Mesodermal cell (in vitro differentiated cells): ENCODE measurements around the gene RAB35.

ENCODE experiments used
- H3K27ac ChIP-seq: 2 replicates; pipeline ENCODE4 v1.7.0; 2013; ENCODE audit warnings: mild to moderate bottlenecking, low read depth, low read length, moderate library complexity; ENCODE audit not compliant: severe bottlenecking
- H3K36me3 ChIP-seq: 2 replicates; pipeline ENCODE4 v1.7.1; 2013; ENCODE audit warnings: mild to moderate bottlenecking, low read length, moderate library complexity; ENCODE audit not compliant: control insufficient read depth, insufficient read depth
- H3K4me1 ChIP-seq: one replicate; pipeline ENCODE4 v1.7.1; 2013; ENCODE audit warnings: mild to moderate bottlenecking, low read length; ENCODE audit not compliant: insufficient read depth, control insufficient read depth, poor library complexity, severe bottlenecking
- H3K4me3 ChIP-seq: 2 replicates; pipeline ENCODE4 v1.7.0; 2013; ENCODE audit warnings: low read length, control low read depth, mild to moderate bottlenecking; ENCODE audit not compliant: insufficient read depth, poor library complexity, severe bottlenecking; ENCODE audit errors: extremely low read depth
- H3K9me3 ChIP-seq: 2 replicates; pipeline ENCODE4 v1.7.1; 2013; ENCODE audit warnings: mild to moderate bottlenecking, low read length, moderate library complexity; ENCODE audit not compliant: control insufficient read depth
- WGBS, 2 experiments: methylation state at CpG; one replicate each; pipeline ENCODE4 v1.1.5; 2013; ENCODE audit warnings: missing lambda C conversion rate in 2 of 2; ENCODE audit not compliant: insufficient coverage in 2 of 2; 5-methylcytosine and 5-hydroxymethylcytosine counted together

Gene RAB35

DNA sequence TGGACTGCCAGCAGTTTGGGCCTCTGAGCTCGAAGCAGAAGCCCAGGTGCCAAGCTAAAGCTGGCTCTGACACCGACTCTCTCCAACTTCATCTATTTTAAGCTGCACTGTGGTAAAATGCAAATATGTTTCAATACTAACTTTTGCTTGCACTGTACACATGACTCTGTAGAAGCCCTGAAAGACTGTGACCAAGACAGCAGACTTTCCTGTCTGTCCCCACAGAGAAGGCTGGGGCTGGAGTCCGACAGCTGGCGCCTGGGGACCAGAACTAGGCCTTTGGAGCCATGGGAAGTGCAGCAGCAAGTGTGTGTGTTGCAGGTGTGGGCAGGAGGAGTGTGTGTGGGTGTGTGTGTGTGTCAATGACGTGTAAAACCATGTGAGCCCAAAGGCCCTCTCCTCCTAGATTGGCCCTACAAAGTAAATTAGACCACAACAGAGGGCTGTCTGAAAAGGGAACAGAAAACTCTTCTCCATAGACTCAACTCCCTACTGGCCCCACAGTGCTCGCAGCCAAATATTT lies 16.4 kb upstream of the RAB35 start:
- H3K4me3 ChIP-seq: no peak overlapping the region
- 100% methylated on average over 3 to 4 of the region's 6 CpGs for WGBS, 2 experiments
- H3K9me3 ChIP-seq: no peaks in the 10 kb centered on the region
- no peak overlapping the region for H3K27ac ChIP-seq
- H3K36me3 ChIP-seq: peaks cover 100% of the 10 kb centered on the region
- no peaks in the 10 kb centered on the region for H3K4me1 ChIP-seq

DNA sequence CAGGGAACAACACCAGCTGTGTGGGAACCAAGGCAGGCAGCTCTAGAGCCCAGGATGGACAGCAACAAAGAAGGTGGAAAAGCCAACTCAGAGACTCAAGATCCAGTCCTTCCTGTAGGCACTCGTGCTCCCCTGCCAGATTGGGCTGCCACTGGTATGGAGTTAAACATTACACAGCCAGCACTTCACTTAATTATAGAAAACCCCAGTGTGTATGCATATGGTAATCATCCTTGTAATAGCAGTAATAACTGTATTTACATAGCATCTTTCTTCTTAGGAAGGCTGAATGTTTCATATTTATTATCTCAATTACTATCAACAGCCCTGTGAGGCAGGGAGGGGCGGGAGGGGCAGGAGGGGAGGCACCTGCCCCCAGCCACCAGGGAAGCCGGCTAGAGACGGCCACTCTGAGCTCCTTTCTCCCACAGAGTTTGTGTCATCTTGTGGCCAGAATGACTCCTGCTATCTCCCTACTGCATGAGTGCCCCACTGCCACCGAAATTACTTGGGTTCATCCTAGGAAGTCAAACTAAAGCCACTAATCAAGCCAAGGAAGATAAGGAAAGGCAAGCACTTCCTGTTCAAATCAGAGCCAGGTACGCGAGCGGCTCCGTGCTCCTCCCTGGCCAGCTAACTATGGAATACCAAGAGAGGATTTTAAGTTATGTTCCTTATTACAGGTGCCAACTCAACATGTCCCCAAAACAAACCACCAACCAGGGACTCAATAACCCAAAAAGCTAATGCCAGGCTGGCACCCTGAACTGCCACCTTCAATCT lies 15.7 kb upstream of the RAB35 start:
- 100% methylated on average over 1 to 2 of the region's 9 CpGs for WGBS, 2 experiments
- Histone ChIP-seq H3K36me3 (peaks cover 100% of the 10 kb centered on the region), H3K27ac (no peak overlapping the region)

DNA sequence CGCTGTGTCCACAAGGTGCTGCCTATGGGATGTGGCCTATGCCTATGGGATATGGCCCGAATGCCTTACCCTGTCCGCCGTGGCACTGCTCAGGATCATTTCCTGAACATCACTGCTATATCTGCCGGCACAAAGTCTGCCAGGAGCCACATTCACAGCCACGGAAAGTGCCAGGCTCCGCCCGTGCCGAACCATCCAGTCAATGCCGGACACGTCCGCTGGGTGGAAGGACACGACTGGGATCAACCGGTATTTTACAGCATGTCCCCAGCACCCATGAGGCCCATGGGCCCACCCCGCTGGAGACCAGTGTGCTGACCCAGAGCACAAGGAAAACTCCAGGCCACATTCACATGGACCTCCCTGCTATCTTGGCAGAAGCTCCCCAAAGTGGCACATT lies 14.6 kb upstream of the RAB35 start:
- H3K4me1 ChIP-seq: no peaks in the 10 kb centered on the region
- H3K27ac ChIP-seq: no peak overlapping the region
- H3K36me3 ChIP-seq: peaks cover 100% of the 10 kb centered on the region
- WGBS, 2 experiments: 95 to 98% methylated on average over 14 to 15 of the region's 15 CpGs
- no peak overlapping the region for H3K4me3 ChIP-seq
- no peaks in the 10 kb centered on the region for H3K9me3 ChIP-seq

More for the DNA sequence above, 15.7 kb upstream of the RAB35 start:
- H3K9me3 ChIP-seq: no peaks in the 10 kb centered on the region
- no peaks in the 10 kb centered on the region for H3K4me1 ChIP-seq
- no peak overlapping the region for H3K4me3 ChIP-seq

DNA sequence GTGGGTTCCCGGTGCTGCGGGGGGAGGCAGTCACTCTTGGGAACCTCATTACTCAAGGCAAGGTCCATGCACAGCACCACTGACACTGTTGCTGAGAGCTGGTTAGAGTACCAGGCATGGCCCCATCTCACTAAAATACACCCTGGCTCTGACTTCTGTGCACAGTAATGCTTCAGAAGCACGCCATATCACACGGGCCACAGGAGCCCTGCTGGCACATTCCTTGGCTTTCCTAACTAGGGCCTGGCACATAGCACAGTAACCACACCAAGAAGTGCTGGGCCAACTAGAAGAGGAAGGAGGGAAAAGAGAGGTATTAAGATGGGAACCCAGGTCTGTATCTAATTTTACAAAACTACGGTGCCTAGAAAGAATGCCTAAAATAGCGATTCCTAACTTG lies 13.5 kb upstream of the RAB35 start:
- Histone ChIP-seq H3K4me1 (no peaks in the 10 kb centered on the region), H3K9me3 (no peaks in the 10 kb centered on the region), H3K27ac (no peak overlapping the region), H3K36me3 (peaks cover 100% of the 10 kb centered on the region), H3K4me3 (no peak overlapping the region)
- 92 to 98% methylated on average over 6 of the region's 6 CpGs for WGBS, 2 experiments

DNA sequence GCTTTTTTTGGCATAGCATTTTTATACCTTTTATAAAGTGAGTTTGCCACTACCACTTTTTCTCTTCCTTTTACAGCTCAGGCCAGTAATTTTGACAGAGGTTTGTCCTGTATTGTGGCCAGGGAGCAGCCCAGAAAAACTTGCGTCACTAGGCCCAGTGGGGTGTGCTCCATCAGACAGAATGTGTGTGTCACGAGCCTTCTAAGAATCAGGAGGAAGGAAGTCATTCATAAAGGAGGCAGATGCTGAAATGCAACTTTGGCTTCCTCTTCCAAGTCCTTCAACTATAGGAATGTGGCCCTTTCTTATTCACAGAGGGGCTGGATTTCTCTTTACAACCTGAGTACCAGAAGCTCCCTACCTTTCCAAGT lies 10.1 kb upstream of the RAB35 start:
- Histone ChIP-seq H3K36me3 (peaks cover 66% of the 10 kb centered on the region), H3K27ac (no peak overlapping the region)
- WGBS, 2 experiments: 100% methylated on average over 2 of the region's 2 CpGs

DNA sequence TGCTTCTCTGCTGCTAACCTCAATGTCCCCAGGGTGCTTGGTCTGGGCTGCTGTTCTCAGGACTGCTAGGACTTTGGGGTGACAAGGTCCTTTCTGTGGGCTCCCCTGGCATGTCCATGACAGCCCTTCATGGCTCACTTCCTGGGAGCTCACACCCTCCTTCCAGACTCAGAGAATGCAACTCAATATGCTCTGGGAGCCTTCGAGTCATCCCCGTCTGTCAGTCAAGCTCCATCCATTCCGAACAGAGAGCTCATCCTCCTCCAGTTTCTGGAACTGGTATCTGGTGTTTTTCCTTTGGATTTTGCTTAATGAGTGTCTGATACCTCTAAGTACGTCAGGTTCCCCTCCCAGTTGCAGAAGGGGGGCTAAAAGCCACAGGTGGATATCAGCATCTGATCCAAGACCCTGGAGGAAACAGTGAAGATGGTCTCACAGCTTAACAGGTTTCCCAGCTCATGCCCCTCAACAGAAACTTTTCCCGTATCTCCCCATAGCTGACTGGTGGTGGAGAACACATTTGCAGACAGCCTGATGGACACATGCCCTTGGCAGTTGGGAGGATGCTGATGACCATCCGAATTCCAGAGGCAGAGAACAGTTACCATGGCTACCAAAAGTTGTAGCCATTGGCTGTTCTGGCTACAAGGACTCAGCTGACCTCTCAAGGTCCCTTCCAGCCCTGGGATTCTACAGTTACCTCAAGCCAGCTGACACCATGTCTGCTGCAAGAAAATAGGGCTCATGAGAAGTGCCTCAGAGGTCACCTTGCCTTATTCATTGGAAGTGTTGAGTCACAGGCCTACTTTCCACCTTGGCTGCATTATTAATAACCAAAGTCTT lies 9.5 kb upstream of the RAB35 start:
- Histone ChIP-seq H3K27ac (no peak overlapping the region), H3K36me3 (peaks cover 60% of the 10 kb centered on the region)
- 93 to 97% methylated on average over 5 to 6 of the region's 6 CpGs for WGBS, 2 experiments

More for the DNA sequence above, 10.1 kb upstream of the RAB35 start:
- Histone ChIP-seq H3K4me3 (no peak overlapping the region), H3K4me1 (no peaks in the 10 kb centered on the region), H3K9me3 (no peaks in the 10 kb centered on the region)

DNA sequence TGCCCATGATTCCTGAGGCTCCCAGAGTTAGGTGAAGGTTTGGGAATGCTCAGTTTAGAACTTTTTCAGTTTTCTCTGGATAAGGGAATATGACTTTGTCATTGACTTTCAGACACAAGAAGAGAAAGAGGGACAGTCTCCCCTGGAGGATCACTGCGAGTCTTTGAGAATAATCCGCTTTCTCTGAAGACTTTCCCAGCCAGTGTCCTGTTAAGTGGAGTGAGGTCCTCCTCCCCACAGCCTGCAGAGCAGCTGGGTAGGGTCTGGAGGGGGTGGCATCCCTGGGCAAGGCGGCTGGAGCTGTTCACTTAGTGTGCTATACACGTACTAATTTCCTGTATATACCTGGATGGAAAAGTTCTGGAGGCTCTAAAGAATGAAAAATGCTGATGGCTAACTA lies 8.5 kb upstream of the RAB35 start:
- Histone ChIP-seq H3K4me1 (no peaks in the 10 kb centered on the region), H3K27ac (no peak overlapping the region), H3K4me3 (no peak overlapping the region), H3K36me3 (peaks cover 50% of the 10 kb centered on the region), H3K9me3 (no peaks in the 10 kb centered on the region)
- 95 to 100% methylated on average over 1 to 4 of the region's 4 CpGs for WGBS, 2 experiments

More for the DNA sequence above, 9.5 kb upstream of the RAB35 start:
- H3K4me1 ChIP-seq: no peaks in the 10 kb centered on the region
- no peaks in the 10 kb centered on the region for H3K9me3 ChIP-seq
- H3K4me3 ChIP-seq: no peak overlapping the region

DNA sequence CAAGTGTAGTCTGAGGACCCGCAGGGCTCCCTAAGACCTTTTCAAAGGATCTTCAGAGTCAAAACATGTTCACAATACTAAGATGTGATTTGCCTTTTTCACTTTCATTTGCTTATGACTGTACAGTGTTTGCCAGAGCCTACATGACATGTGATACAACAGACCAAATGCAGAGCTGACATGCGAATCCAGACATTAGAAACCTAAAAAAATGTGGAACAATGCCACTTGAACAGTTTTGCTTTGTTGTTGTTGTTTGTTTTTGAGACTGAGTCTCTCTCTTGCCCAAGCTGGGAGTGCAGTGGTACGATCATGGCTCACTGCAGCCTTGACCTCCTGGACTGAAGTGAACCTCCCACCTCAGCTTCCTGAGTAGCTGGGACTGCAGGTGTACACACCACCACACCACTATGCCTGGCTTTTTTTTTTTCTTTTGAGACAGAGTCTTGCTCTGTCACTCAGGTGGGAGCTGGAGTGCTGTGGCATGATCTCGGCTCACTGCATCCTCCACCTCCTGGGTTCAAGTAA lies 5.3 kb upstream of the RAB35 start:
- Histone ChIP-seq H3K4me3 (no peak overlapping the region), H3K36me3 (peaks cover 18% of the 10 kb centered on the region), H3K27ac (no peak overlapping the region), H3K4me1 (no peaks in the 10 kb centered on the region), H3K9me3 (no peaks in the 10 kb centered on the region)
- 100% methylated on average over 2 of the region's 4 CpGs for WGBS, 2 experiments

DNA sequence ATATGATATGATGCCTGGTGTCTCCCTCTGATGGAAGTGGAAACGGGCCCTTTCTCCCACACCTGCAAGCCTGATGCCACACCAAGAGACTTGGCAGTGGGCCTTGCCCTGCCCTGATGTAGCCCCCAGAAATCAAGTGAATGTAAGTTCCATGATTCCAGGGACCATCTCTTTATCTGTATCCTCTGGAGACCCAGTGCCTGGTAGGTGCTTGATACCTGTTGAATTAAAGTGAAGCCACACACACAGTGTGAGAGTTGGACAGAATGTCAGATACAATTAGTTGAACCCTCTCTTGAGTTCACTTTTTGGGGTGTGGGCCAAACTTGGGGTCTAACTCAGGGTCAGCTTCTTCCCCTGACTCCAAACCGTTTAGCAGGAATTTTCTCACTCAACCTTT lies 4.8 kb upstream of the RAB35 start:
- 60 to 100% methylated on average over 1 of the region's 2 CpGs for WGBS, 2 experiments
- Histone ChIP-seq H3K36me3 (peaks cover 13% of the 10 kb centered on the region), H3K9me3 (no peaks in the 10 kb centered on the region), H3K4me1 (no peaks in the 10 kb centered on the region), H3K4me3 (no peak overlapping the region), H3K27ac (no peak overlapping the region)

DNA sequence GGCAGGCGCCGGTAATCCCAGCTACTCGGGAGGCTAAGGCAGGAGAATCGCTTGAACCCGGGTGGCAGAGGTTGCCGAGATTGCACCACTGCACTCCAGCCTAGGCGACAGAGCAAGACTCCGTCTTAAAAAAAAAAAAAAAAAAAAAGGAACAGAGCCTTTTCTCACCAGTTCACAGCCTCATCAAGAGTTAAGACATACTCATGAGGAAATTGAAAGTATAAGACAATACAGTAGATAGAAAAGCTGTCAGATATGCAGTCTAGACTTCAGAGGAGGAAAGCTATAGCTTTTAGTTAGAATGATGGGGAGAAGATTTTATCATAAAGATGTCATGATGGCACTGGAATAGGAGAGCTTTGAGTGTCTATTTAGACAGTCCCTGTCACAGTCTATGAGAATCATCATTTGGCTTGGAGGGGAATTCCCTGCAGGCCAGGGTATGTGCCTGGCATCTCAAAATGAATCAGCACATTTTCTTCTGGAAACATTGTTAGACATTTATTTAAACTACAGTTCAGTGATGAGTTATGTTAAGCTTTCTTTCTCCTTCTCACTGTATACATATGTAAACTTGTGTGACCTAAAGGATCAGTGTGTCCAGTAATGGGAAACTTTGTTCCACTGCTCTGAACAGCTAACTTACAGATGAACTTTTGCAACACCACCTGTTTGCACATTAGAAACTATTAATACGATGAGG lies 2.9 kb upstream of the RAB35 start:
- no peak overlapping the region for H3K4me3 ChIP-seq
- H3K4me1 ChIP-seq: peaks cover 12% of the 10 kb centered on the region
- H3K36me3 ChIP-seq: peaks cover 12% of the 10 kb centered on the region
- H3K27ac ChIP-seq: no peak overlapping the region
- H3K9me3 ChIP-seq: no peaks in the 10 kb centered on the region
- 95% methylated on average over 5 to 6 of the region's 9 CpGs for WGBS, 2 experiments
